ENCODE measurements around the gene FOXO3B.
"Not testable (repeated sequence)": the region's sequence is repeated elsewhere in the genome, so short reads cannot be mapped to it uniquely, and the experiment has no call there.

GRCh38 chr17:18708215-18708614 is 26.1 kb upstream of the FOXO3B start:
- TF ChIP-seq, protein P1, sequence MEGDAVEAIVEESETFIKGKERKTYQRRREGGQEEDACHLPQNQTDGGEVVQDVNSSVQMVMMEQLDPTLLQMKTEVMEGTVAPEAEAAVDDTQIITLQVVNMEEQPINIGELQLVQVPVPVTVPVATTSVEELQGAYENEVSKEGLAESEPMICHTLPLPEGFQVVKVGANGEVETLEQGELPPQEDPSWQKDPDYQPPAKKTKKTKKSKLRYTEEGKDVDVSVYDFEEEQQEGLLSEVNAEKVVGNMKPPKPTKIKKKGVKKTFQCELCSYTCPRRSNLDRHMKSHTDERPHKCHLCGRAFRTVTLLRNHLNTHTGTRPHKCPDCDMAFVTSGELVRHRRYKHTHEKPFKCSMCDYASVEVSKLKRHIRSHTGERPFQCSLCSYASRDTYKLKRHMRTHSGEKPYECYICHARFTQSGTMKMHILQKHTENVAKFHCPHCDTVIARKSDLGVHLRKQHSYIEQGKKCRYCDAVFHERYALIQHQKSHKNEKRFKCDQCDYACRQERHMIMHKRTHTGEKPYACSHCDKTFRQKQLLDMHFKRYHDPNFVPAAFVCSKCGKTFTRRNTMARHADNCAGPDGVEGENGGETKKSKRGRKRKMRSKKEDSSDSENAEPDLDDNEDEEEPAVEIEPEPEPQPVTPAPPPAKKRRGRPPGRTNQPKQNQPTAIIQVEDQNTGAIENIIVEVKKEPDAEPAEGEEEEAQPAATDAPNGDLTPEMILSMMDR (IDR thresholded peaks at IDR 0.05) = not testable (repeated sequence)
- TF ChIP-seq POLR2AphosphoS5, POLR2A (IDR thresholded peaks at IDR 0.05): not testable (repeated sequence)

Data from transverse colon (tissue), 4 donors.